Measurements from ENCODE around the gene CENPS. TPM values are rescaled to one million over a fixed set of nuclear protein-coding genes. Genes with fewer than 3 reads are reported as not detected.
"Not testable (repeated sequence)": the region's sequence is repeated elsewhere in the genome, so short reads cannot be mapped to it uniquely, and the experiment has no call there.

CENPS gene
- total and polyA plus RNA-seq, 7 experiments from 2014 or later = 5.4 to 13.2 (median 9.8) TPM

GRCh38 chr1:10450836-10451235 is 20.6 kb downstream of the CENPS start:
- intact Hi-C loops (cut with micrococcal nuclease) = no loop called here
- Histone ChIP-seq H3K9me3 (ENCODE audit: control insufficient read depth in 2 of 3, low read length in 3 of 3) (no peaks in the 10 kb centered on the region), H3K36me3 (ENCODE audit: control insufficient read depth in 2 of 3, insufficient read depth in 3 of 3, low read length in 3 of 3) (no peaks in the 10 kb centered on the region), H3K27ac (ENCODE audit: low read depth, low read length) (no peak overlapping the region), H3K4me3 (ENCODE audit: low read length) (no peak overlapping the region), H3K27me3 (ENCODE audit: control insufficient read depth in 2 of 2, insufficient read depth in 2 of 2, low read length in 2 of 2) (no peaks in the 10 kb centered on the region), H3K4me1 (ENCODE audit: control insufficient read depth in 2 of 2, insufficient read depth in 2 of 2, low read length in 2 of 2) (no peaks in the 10 kb centered on the region)
- Mint-ChIP-seq H3K4me1 (peaks cover 0 to 4% (median 0%) of the 10 kb centered on the region in 7 donors), H3K27me3 (peaks cover 0 to 8% (median 0%) of the 10 kb centered on the region in 5 donors), H3K36me3 (peaks cover 0 to 6% (median 0%) of the 10 kb centered on the region in 5 donors), H3K27ac (no peak overlapping the region), H3K9me3 (no peaks in the 10 kb centered on the region), H3K4me3 (no peak overlapping the region)
- POLR2A ChIA-PET = interaction anchor here (0.7 kb wide), 1 partner anchor 129 kb away, joined by 4 read pairs; no protein-coding TSS in a partner anchor
- ATAC-seq (no peak), DNase-seq (no peak)
- CTCF ChIA-PET = no interaction called here

- Mint-ChIP-seq H3K36me3 (peaks cover 0 to 10% (median 3%) of the 10 kb centered on the region in 5 donors), H3K4me3 (no peak overlapping the region), H3K9me3 (no peaks in the 10 kb centered on the region), H3K27me3 (peaks cover 0 to 8% (median 0%) of the 10 kb centered on the region in 5 donors), H3K27ac (no peak overlapping the region), H3K4me1 (peaks cover 0 to 4% (median 0%) of the 10 kb centered on the region in 7 donors)
- POLR2A ChIA-PET = interaction anchor here (0.7 kb wide), 1 partner anchor 129 kb away, joined by 4 read pairs; no protein-coding TSS in a partner anchor
- ATAC-seq = no peak
- Histone ChIP-seq H3K27ac (ENCODE audit: low read depth, low read length) (no peak overlapping the region), H3K36me3 (ENCODE audit: control insufficient read depth in 2 of 3, insufficient read depth in 3 of 3, low read length in 3 of 3) (no peaks in the 10 kb centered on the region), H3K9me3 (ENCODE audit: control insufficient read depth in 2 of 3, low read length in 3 of 3) (no peaks in the 10 kb centered on the region), H3K27me3 (ENCODE audit: control insufficient read depth in 2 of 2, insufficient read depth in 2 of 2, low read length in 2 of 2) (no peaks in the 10 kb centered on the region), H3K4me1 (ENCODE audit: control insufficient read depth in 2 of 2, insufficient read depth in 2 of 2, low read length in 2 of 2) (no peaks in the 10 kb centered on the region), H3K4me3 (ENCODE audit: low read length) (no peak overlapping the region)
- no peak for DNase-seq
- intact Hi-C loops (cut with micrococcal nuclease) = no loop called here
- CTCF ChIA-PET = interaction anchor here (0.6 to 0.7 kb wide), 2 partner anchors 11 to 511 kb away, joined by 3 to 4 read pairs; no protein-coding TSS in a partner anchor
These were observed 21.1 kb downstream of the CENPS start for GRCh38 chr1:10451287-10451686.

- Mint-ChIP-seq H3K4me1 (peaks cover 0 to 14% (median 9%) of the 10 kb centered on the region in 7 donors), H3K27me3 (peaks cover 0 to 6% (median 0%) of the 10 kb centered on the region in 5 donors), H3K9me3 (no peaks in the 10 kb centered on the region), H3K27ac (peak overlapping the region in 3 of 9 donors; percentile 43 to 59 (median 45)), H3K4me3 (no peak overlapping the region), H3K36me3 (peaks cover 0 to 16% (median 6%) of the 10 kb centered on the region in 5 donors)
- H3K27ac ChIP-seq (ENCODE audit: low read depth, low read length) = no peak overlapping the region
- H3K4me3 ChIP-seq (ENCODE audit: low read length) = no peak overlapping the region
- no peaks in the 10 kb centered on the region for H3K27me3 ChIP-seq (ENCODE audit: control insufficient read depth in 2 of 2, insufficient read depth in 2 of 2, low read length in 2 of 2)
- POLR2A ChIA-PET = no interaction called here
- intact Hi-C loops (cut with micrococcal nuclease) = no loop called here
- DNase-seq (no peak), ATAC-seq (no peak)
- H3K4me1 ChIP-seq (ENCODE audit: control insufficient read depth in 2 of 2, insufficient read depth in 2 of 2, low read length in 2 of 2) = no peaks in the 10 kb centered on the region
- H3K9me3 ChIP-seq (ENCODE audit: control insufficient read depth in 2 of 3, low read length in 3 of 3) = no peaks in the 10 kb centered on the region
- peaks cover 0 to 5% (median 0%) of the 10 kb centered on the region in 3 experiments for H3K36me3 ChIP-seq (ENCODE audit: control insufficient read depth in 2 of 3, insufficient read depth in 3 of 3, low read length in 3 of 3)
- CTCF ChIA-PET = interaction anchor here (0.6 kb wide), 2 partner anchors 8 to 28 kb away, joined by 3 to 8 read pairs; no protein-coding TSS in a partner anchor
These were observed 25.8 kb downstream of the CENPS start for GRCh38 chr1:10456048-10456447.

GRCh38 chr1:10456661-10457060 is 26.4 kb downstream of the CENPS start:
- Histone ChIP-seq H3K27me3 (ENCODE audit: control insufficient read depth in 2 of 2, insufficient read depth in 2 of 2, low read length in 2 of 2) (no peaks in the 10 kb centered on the region), H3K36me3 (ENCODE audit: control insufficient read depth in 2 of 3, insufficient read depth in 3 of 3, low read length in 3 of 3) (peaks cover 0 to 11% (median 0%) of the 10 kb centered on the region in 3 experiments), H3K27ac (ENCODE audit: low read depth, low read length) (no peak overlapping the region), H3K4me3 (ENCODE audit: low read length) (no peak overlapping the region), H3K9me3 (ENCODE audit: control insufficient read depth in 2 of 3, low read length in 3 of 3) (no peaks in the 10 kb centered on the region), H3K4me1 (ENCODE audit: control insufficient read depth in 2 of 2, insufficient read depth in 2 of 2, low read length in 2 of 2) (no peaks in the 10 kb centered on the region)
- no peak for DNase-seq
- Mint-ChIP-seq H3K4me3 (no peak overlapping the region), H3K4me1 (peaks cover 0 to 14% (median 9%) of the 10 kb centered on the region in 7 donors), H3K27me3 (peaks cover 0 to under 1% (median 0%) of the 10 kb centered on the region in 5 donors), H3K9me3 (no peaks in the 10 kb centered on the region), H3K36me3 (peaks cover 0 to 18% (median 12%) of the 10 kb centered on the region in 5 donors), H3K27ac (peak overlapping the region in 1 of 9 donors; percentile 65)
- CTCF ChIA-PET = interaction anchor here (0.6 kb wide), 1 partner anchor 28 kb away, joined by 3 read pairs; no protein-coding TSS in a partner anchor
- POLR2A ChIA-PET = no interaction called here
- intact Hi-C loops (cut with micrococcal nuclease) = no loop called here
- no peak for ATAC-seq

GRCh38 chr1:10457462-10457861 is 27.2 kb downstream of the CENPS start:
- Mint-ChIP-seq H3K4me3 (peak overlapping the region in 1 of 10 donors; percentile 37), H3K27ac (peak overlapping the region in 4 of 9 donors; percentile 12 to 59 (median 39)), H3K36me3 (peaks cover 0 to 18% (median 15%) of the 10 kb centered on the region in 5 donors), H3K4me1 (peaks cover 0 to 14% (median 9%) of the 10 kb centered on the region in 7 donors)
- peaks cover 0 to 16% (median 0%) of the 10 kb centered on the region in 3 experiments for H3K36me3 ChIP-seq (ENCODE audit: control insufficient read depth in 2 of 3, insufficient read depth in 3 of 3, low read length in 3 of 3)
- POLR2A ChIA-PET; DNase-seq; H3K4me3 ChIP-seq (ENCODE audit: low read length); H3K9me3 ChIP-seq (ENCODE audit: control insufficient read depth in 2 of 3, low read length in 3 of 3); intact Hi-C loops (cut with micrococcal nuclease); H3K27me3 ChIP-seq (ENCODE audit: control insufficient read depth in 2 of 2, insufficient read depth in 2 of 2, low read length in 2 of 2); ATAC-seq; H3K4me1 ChIP-seq (ENCODE audit: control insufficient read depth in 2 of 2, insufficient read depth in 2 of 2, low read length in 2 of 2); H3K9me3 Mint-ChIP-seq; H3K27me3 Mint-ChIP-seq; H3K27ac ChIP-seq (ENCODE audit: low read depth, low read length): not testable (repeated sequence)
- CTCF ChIA-PET = interaction anchor here (0.6 kb wide), 1 partner anchor 430 kb away, joined by 3 read pairs; no protein-coding TSS in a partner anchor

GRCh38 chr1:10457875-10458274 is 27.6 kb downstream of the CENPS start:
- intact Hi-C loops (cut with micrococcal nuclease) = no loop called here
- Mint-ChIP-seq H3K36me3 (peaks cover 0 to 20% (median 17%) of the 10 kb centered on the region in 5 donors), H3K27ac (peak overlapping the region in 7 of 9 donors; percentile 12 to 82 (median 40)), H3K4me3 (peak overlapping the region in 1 of 10 donors; percentile 37), H3K4me1 (peaks cover 0 to 14% (median 9%) of the 10 kb centered on the region in 7 donors), H3K27me3 (no peaks in the 10 kb centered on the region), H3K9me3 (no peaks in the 10 kb centered on the region)
- Histone ChIP-seq H3K9me3 (ENCODE audit: control insufficient read depth in 2 of 3, low read length in 3 of 3) (no peaks in the 10 kb centered on the region), H3K27me3 (ENCODE audit: control insufficient read depth in 2 of 2, insufficient read depth in 2 of 2, low read length in 2 of 2) (no peaks in the 10 kb centered on the region), H3K4me3 (ENCODE audit: low read length) (no peak overlapping the region), H3K27ac (ENCODE audit: low read depth, low read length) (no peak overlapping the region), H3K4me1 (ENCODE audit: control insufficient read depth in 2 of 2, insufficient read depth in 2 of 2, low read length in 2 of 2) (no peaks in the 10 kb centered on the region), H3K36me3 (ENCODE audit: control insufficient read depth in 2 of 3, insufficient read depth in 3 of 3, low read length in 3 of 3) (peaks cover 0 to 20% (median 0%) of the 10 kb centered on the region in 3 experiments)
- DNase-seq (no peak), ATAC-seq (no peak)
- ChIA-PET POLR2A (no interaction called here), CTCF (interaction anchor here (0.6 kb wide), 1 partner anchor 429 kb away, joined by 3 read pairs; no protein-coding TSS in a partner anchor)
